Neutrophil (primary cell): ENCODE results near the gene SIGMAR1.

Experiments
- H3K27ac ChIP-seq: fragments of 200-600 bp; sonication (generic); 2 replicates; pipeline ENCODE4 v1.5.1; 2016; ENCODE audit warnings: mild to moderate bottlenecking, moderate library complexity
- H3K27me3 ChIP-seq: fragments of 200-600 bp; sonication (generic); 2 replicates; pipeline ENCODE4 v1.6.0; 2016; ENCODE audit warnings: mild to moderate bottlenecking
- H3K36me3 ChIP-seq: fragments of 200-600 bp; sonication (generic); 2 replicates; pipeline ENCODE4 v1.5.1; 2017
- H3K4me1 ChIP-seq, 2 experiments: fragments of 200-600 bp in 1 of 2; sonication (generic) in 1 of 2; 1 replicate in 1 of 2; 2 replicates in 1 of 2; pipeline versions ENCODE4 v1.5.1 to v1.6.1; 2013 to 2016; ENCODE audit warnings: low read depth in 1 of 2, low read length in 1 of 2, mild to moderate bottlenecking in 1 of 2, moderate library complexity in 1 of 2; ENCODE audit not compliant: control insufficient read depth in 1 of 2, insufficient read depth in 1 of 2
- H3K4me3 ChIP-seq, 2 experiments: fragments of 200-600 bp in 1 of 2; sonication (generic) in 1 of 2; 1 replicate in 1 of 2; 2 replicates in 1 of 2; pipeline ENCODE4 v1.5.1; 2013 to 2016; ENCODE audit warnings: low read depth in 1 of 2, low read length in 1 of 2, mild to moderate bottlenecking in 1 of 2, moderate library complexity in 1 of 2
- H3K9me3 ChIP-seq: fragments of 200-600 bp; sonication (generic); 2 replicates; pipeline ENCODE4 v1.5.1; 2016
- TF ChIP-seq, protein P1 (sequence below): fragments of 200-600 bp; sonication (generic); IDR thresholded peaks from 2 replicates; pipeline ENCODE4 v1.5.1; 2016; ENCODE audit warnings: antibody characterized with exemption

SIGMAR1 gene

DNA sequence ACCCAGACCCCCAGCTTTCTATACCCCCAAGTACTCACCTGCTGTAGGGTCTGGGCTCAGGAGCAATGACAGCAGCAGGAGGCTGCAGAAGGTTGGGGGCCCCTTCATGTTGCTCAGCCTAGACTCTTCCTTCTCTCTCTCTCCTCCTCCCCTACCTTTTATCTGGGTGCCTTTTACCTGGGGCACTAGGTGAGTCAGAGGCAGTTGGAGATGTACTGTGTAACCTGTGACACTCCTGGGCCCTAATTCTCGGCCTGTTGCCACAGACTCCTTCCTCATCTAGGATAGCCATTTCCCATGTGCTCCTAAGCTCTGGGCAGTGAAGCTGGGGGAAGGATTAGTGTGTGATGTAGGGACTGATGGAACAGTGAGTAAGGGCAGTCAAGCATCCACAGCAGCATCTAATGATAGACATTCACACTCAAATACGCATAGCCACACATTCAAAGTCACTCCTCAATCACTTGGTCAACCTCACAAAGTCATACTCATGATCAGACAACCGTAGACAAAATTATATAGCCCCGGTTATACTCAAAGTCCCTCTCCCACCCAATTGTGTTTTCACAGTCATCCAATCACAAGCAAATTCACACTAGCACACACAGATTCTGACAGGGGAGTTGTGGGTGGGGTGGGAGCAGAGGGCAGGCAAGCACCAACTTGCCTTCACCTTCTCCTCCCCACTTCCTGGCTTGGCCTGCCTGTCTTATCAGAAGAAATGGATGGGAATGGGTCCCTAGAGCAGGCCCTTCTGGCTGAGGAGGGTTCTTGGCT lies 25.1 kb upstream of the SIGMAR1 start, which contains the start of gene CCL27:
Gene CCL27, minus strand, starts transcription at position 132 of the 777 bp plus-strand sequence. Its CDS starts 24 bp downstream, at position 108.
- H3K4me1 ChIP-seq, result peaks cover 13 to 14% of the 10 kb centered on the region in 2 experiments
- H3K9me3 ChIP-seq, result no peaks in the 10 kb centered on the region
- H3K27ac ChIP-seq, result no peak within 1 kb of the TSS
- TF ChIP-seq, protein P1, sequence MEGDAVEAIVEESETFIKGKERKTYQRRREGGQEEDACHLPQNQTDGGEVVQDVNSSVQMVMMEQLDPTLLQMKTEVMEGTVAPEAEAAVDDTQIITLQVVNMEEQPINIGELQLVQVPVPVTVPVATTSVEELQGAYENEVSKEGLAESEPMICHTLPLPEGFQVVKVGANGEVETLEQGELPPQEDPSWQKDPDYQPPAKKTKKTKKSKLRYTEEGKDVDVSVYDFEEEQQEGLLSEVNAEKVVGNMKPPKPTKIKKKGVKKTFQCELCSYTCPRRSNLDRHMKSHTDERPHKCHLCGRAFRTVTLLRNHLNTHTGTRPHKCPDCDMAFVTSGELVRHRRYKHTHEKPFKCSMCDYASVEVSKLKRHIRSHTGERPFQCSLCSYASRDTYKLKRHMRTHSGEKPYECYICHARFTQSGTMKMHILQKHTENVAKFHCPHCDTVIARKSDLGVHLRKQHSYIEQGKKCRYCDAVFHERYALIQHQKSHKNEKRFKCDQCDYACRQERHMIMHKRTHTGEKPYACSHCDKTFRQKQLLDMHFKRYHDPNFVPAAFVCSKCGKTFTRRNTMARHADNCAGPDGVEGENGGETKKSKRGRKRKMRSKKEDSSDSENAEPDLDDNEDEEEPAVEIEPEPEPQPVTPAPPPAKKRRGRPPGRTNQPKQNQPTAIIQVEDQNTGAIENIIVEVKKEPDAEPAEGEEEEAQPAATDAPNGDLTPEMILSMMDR, result no peak
- H3K27me3 ChIP-seq, result no peaks in the 10 kb centered on the region
- H3K36me3 ChIP-seq, result peaks cover 6% of the 10 kb centered on the region
- no peak within 1 kb of the TSS for H3K4me3 ChIP-seq

DNA sequence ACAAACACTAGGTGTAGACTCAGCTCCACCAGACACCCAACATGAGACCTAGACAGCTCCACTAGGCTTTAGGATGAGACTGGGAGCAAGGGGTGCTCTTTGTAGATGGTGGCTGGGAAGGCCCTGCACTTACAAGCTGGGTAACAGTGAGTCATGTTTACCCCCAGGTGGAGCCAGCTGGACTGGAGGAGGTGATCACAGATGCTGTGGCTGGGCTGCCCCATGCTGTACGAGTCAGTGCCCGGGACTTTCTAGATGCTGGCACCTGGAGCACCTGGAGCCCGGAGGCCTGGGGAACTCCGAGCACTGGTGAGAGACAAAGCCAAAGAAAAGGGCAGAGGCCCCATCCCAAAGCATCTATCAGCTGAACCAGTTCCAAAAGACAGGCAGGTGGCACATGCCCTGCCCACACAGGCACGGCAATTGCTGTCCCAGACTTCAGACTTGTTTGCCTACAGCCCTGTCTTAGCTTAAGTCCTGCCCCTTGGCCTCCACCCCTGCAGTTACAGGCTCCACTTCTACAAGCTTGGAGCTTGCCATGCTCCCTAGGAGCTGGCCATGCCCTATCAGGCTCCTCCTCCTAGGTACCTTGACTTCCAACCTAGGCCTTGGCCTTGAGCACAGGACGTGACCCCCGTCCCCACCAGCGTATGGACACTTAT lies 22.1 kb upstream of the SIGMAR1 start:
- H3K4me1 ChIP-seq, result peaks cover 5% of the 10 kb centered on the region in 2 experiments
- H3K36me3 ChIP-seq, result peaks cover 6% of the 10 kb centered on the region
- H3K27me3 ChIP-seq, result no peaks in the 10 kb centered on the region
- H3K4me3 ChIP-seq, result no peak overlapping the region
- no peaks in the 10 kb centered on the region for H3K9me3 ChIP-seq
- TF ChIP-seq, protein P1, result no peak
- no peak overlapping the region for H3K27ac ChIP-seq

DNA sequence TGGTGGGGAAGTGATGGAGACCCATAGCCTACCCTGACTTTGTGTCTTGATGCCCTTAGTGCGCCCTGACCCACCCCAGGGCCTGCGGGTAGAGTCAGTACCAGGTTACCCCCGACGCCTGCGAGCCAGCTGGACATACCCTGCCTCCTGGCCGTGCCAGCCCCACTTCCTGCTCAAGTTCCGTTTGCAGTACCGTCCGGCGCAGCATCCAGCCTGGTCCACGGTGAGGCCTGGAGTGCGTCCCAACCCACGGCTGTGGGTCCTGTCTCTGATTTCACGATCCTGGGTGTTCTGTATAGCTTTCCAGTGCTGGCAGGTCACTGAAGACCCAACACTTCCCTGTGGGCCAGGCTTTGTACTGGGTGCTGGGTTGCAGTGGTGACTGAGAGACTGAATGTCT lies 20.9 kb upstream of the SIGMAR1 start:
- Histone ChIP-seq H3K27ac (no peak overlapping the region), H3K4me3 (no peak overlapping the region), H3K9me3 (no peaks in the 10 kb centered on the region), H3K4me1 (no peaks in the 10 kb centered on the region), H3K36me3 (peaks cover 6% of the 10 kb centered on the region), H3K27me3 (no peaks in the 10 kb centered on the region)
- TF ChIP-seq, protein P1, result no peak

DNA sequence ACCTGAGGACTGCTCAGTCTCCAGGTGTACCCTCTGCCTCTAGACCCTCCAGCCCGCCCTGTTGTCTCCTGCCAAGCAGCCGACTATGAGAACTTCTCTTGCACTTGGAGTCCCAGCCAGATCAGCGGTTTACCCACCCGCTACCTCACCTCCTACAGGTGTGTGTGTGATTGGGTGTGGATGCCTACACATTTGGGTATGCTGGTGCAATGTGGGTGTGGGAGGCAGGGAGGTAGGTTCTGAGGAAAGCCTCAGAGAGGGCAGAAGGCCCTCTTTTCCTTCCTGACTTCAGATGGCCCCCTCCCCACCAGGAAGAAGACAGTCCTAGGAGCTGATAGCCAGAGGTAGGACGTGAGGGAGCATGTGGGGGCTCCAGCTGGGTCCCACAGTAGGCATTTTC lies 19.4 kb upstream of the SIGMAR1 start:
- TF ChIP-seq, protein P1, result no peak
- no peaks in the 10 kb centered on the region for H3K9me3 ChIP-seq
- H3K27ac ChIP-seq, result no peak overlapping the region
- H3K36me3 ChIP-seq, result peaks cover 6% of the 10 kb centered on the region
- H3K4me1 ChIP-seq, result peaks cover 3 to 6% of the 10 kb centered on the region in 2 experiments
- no peak overlapping the region for H3K4me3 ChIP-seq
- H3K27me3 ChIP-seq, result peaks cover 10% of the 10 kb centered on the region

DNA sequence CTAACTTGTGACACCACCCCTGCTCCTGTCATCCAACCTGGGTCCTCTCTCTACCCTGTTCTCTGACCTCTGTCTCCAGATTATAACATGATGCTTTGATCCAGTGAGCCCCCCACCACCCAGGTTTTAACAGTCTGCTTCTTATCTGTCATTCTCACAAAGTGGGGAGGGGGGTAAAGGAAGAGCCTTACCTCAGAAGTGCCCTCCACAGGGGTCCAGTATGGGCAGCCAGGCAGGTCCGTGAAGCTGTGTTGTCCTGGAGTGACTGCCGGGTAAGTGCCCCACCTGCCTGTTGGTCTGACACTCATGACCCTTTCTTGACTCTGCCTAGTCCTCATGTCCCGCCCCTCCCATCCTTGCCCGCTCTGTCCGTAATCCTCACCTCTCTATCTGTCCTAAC lies 17.8 kb upstream of the SIGMAR1 start:
- no peak overlapping the region for H3K27ac ChIP-seq
- no peaks in the 10 kb centered on the region for H3K9me3 ChIP-seq
- peaks cover 12% of the 10 kb centered on the region for H3K36me3 ChIP-seq
- peaks cover 13% of the 10 kb centered on the region for H3K27me3 ChIP-seq
- no peak overlapping the region for H3K4me3 ChIP-seq
- TF ChIP-seq, protein P1, result no peak
- H3K4me1 ChIP-seq, result peaks cover 6 to 8% of the 10 kb centered on the region in 2 experiments
